GM10248 (cell line): ENCODE results near the gene AATK.

Experiments
- CTCF ChIA-PET: fragments of 300-600 bp; sonication (Branson Sonifier 250); formaldehyde crosslinking; extraction: SDS; loops from one replicate; lab custom pipeline; 2021; ENCODE audit warnings: antibody characterized with exemption; lab: Yijun Ruan, JAX
- POLR2A ChIA-PET: fragments of 350-650 bp; sonication (Branson Sonifier 250); formaldehyde crosslinking; extraction: SDS; loops from one replicate; lab custom pipeline; 2020; ENCODE audit warnings: antibody characterized with exemption; lab: Yijun Ruan, JAX
- DNase-seq: peaks from one replicate; pipeline ENCODE4 v3.0.0; 2012; ENCODE audit errors: extremely low spot score
- TF ChIP-seq, protein P1 (sequence below): IDR thresholded peaks from 2 replicates; pipeline ENCODE4 v1.5.1; 2012; ENCODE audit warnings: mild to moderate bottlenecking, low read depth; ENCODE audit errors: extremely low read depth, missing control alignments, control extremely low read depth

The AATK gene

DNA sequence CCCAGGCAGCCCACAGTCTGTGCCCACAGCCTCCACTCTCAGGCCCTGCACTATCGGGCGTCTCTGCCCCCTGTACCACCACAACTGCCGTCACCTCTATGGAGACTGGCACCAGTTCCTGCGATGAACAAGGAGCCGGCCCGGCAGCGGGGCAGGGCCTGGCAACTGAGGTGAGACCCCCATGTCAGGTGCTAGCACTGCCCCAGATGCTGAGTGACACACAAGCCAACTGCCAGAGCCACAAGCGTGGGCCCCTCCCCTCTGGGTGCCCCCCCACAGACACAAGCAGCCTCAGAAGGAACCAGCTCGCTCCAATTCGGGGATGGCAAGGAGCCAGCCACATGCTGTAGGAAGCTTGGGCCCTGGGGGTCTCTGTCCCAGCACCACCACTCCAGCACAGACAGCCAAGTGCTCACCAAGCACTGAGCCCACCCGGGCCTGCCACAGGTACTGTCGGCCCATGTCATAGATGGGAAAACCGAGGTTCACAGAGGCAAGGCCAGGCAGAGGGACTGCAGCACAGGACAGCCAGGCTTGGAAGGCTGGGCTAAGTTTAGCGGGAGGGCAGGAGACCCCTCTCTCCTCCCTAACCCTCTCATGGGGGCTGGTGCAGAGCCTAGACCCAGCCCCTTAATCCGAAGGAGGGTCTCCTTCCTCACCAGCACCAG is 2.2 kb downstream of the AATK start:
- TF ChIP-seq, protein P1, sequence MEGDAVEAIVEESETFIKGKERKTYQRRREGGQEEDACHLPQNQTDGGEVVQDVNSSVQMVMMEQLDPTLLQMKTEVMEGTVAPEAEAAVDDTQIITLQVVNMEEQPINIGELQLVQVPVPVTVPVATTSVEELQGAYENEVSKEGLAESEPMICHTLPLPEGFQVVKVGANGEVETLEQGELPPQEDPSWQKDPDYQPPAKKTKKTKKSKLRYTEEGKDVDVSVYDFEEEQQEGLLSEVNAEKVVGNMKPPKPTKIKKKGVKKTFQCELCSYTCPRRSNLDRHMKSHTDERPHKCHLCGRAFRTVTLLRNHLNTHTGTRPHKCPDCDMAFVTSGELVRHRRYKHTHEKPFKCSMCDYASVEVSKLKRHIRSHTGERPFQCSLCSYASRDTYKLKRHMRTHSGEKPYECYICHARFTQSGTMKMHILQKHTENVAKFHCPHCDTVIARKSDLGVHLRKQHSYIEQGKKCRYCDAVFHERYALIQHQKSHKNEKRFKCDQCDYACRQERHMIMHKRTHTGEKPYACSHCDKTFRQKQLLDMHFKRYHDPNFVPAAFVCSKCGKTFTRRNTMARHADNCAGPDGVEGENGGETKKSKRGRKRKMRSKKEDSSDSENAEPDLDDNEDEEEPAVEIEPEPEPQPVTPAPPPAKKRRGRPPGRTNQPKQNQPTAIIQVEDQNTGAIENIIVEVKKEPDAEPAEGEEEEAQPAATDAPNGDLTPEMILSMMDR, result no peak
- no peak for DNase-seq
- CTCF ChIA-PET, result interaction anchor here (1.0 to 1.6 kb wide), 2 partner anchors 36 to 62 kb away, joined by 3 read pairs; no protein-coding TSS in a partner anchor
- POLR2A ChIA-PET, result no interaction called here

DNA sequence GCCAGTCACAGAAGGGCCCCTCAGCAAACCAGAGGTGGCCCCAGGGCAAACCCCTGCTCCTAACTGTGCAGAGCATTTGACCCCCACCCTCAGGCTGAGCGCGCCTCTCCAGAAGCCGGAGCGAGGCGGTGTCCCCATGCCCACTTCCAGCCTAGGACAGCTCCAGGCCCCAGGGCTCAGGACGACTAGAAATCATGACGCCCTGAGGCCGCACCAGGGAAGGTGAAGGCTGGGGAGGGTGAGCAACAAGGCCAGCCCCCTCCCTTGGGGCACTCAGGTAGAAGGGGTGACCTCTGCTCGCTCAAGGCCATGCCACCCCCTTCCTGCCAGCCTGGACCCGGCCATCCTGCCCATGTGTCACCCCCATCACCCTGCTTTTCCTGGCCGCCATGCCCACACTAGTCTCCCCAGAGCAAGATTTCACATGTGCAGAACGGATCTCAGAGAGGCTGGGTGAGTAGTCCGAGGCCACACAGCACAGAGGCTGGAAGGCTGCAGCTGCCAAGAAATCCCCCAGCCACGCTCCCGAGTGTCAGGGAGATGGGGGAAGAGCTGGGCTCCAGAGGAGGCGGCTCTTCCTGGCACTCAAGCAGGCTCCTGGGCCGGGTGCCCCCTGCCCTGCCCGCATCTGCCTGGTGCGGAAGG is 2.8 kb downstream of the AATK start:
- no peak for DNase-seq
- TF ChIP-seq, protein P1, result no peak
- ChIA-PET POLR2A (no interaction called here), CTCF (interaction anchor here (1.0 to 1.6 kb wide), 2 partner anchors 37 to 62 kb away, joined by 3 read pairs; no protein-coding TSS in a partner anchor)

DNA sequence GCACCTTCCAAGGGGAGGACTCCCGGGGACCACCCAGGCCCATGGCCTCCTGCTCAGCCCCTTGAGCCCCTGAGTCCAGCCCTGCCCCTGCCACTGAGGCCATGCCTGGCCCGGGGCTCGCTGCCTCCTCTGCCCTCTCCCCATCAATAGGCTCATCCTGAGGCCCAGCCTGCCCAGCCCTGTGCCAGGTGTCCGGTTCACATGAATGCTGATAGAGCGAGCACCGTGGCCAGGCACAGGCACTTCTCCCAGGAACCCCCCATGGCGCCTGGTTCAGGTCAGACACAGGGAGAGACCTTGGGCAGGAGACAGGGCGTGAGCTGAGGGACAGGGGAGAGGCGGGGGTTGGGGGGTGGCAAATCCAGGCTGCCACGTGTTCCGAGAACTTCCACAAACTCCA is 3.5 kb downstream of the AATK start:
- no peak for DNase-seq
- TF ChIP-seq, protein P1, result no peak
- POLR2A ChIA-PET, result no interaction called here
- CTCF ChIA-PET, result interaction anchor here (1.0 kb wide), 1 partner anchor 37 kb away, joined by 3 read pairs; no protein-coding TSS in a partner anchor

DNA sequence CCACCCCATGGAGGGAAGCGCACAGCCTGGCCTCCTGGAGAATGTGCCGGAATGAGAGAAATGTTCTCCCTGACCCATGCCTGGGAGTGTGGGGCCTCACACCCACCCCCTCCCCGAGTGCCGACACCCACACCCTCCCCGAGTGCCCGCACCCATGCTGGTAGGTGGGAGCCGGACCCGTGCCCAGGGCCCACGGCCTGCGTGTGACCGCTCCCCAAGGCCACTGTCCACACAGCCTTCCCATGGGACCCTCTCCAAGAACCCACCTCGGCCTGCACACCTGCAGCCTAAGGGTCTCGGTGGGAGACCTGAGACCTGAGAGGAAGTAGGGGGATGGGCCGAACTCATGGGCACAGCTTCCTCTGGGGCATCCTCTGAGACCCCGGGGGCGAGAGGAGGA is 4.0 kb downstream of the AATK start:
- no peak for DNase-seq
- CTCF ChIA-PET, result no interaction called here
- POLR2A ChIA-PET, result no interaction called here
- TF ChIP-seq, protein P1, result no peak

DNA sequence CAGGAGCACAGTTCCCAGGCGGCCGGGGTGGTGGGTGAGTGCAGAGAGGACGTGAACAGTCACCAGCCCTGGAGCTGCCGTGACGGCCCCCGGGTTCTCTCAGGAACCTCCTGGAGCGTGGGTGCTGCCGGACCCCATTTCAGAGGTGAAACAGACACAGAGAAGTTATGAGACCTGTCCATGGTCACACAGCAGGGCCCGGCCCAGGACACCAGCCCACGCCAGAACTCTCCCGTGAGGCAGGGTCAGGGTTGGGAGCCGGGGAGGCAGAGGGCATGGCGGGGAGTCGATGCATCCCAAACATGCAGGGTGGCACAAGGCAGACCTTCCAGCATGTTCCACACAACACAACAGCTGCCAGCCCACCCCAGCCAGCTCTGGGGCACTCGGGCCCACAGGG is 4.5 kb downstream of the AATK start:
- POLR2A ChIA-PET, result no interaction called here
- TF ChIP-seq, protein P1, result no peak
- CTCF ChIA-PET, result no interaction called here

DNA sequence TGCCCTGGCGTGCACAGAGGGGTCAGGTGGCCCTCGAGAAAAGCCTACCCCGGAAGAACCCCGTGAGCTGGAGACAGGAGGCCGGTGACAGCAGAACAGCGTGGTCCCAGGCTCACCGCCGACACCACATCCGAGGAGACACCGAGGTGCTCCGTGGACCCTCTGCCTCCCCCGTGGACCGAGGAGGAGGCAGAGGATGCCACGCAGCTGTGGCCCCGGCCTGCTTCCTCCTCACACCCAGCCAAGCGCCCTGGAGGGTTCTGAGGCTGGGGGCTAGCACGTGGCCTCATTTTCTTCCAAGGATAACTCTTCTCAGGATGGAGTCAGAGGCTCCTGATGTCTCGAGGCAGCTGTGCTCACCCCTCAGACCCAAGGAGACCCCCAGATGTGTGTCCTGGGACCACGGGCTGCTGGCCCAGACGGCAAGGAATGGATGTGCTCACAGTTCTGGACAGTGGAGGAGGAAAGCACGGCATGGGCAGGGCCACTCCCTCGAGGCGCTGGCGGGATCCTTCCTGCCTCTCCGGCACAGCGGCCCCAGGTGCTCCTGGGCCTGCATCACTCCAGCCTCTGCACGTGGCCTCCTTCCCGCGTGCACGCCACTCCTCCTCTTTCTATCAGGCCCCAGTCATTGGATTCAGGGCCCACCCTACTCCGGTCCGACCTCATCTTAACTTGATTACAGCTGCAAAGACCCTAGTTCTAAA is 5.1 kb downstream of the AATK start:
- no peak for DNase-seq
- CTCF ChIA-PET, result no interaction called here
- TF ChIP-seq, protein P1, result no peak
- POLR2A ChIA-PET, result no interaction called here

More for the DNA sequence above, 4.5 kb downstream of the AATK start:
- no peak for DNase-seq
